Measurements from ENCODE around the gene PFKL. TPM values are rescaled to one million over a fixed set of nuclear protein-coding genes. Genes with fewer than 3 reads are reported as not detected.

The PFKL gene
- total and polyA plus RNA-seq, 2 experiments from 2014 or later = 40.3 to 106 TPM

GRCh38 chr21:44298301-44298700 lies 1.6 kb upstream of the PFKL start:
- Histone ChIP-seq H3K9me2 (ENCODE audit: insufficient read depth) (no peaks in the 10 kb centered on the region), H3K36me3 (ENCODE audit: insufficient read depth) (no peaks in the 10 kb centered on the region), H4K20me1 (replicated peaks; ENCODE audit: insufficient read depth) (no peaks in the 10 kb centered on the region), H3K4me1 (ENCODE audit: insufficient read depth) (no peaks in the 10 kb centered on the region), H3K4me2 (no peak overlapping the region), H3K27me3 (ENCODE audit: insufficient read depth) (peaks cover 10% of the 10 kb centered on the region; the same call in 1 of the 2 replicates), H3K4me3 (no peak overlapping the region), H2AFZ (no peak overlapping the region), H3K27ac (ENCODE audit: low read depth) (no peak overlapping the region), H3K79me2 (replicated peaks; ENCODE audit: insufficient read depth) (0 out of 2 replicates have a peak, but pooled peaks cover 3% of the 10 kb centered on the region), H3F3A (replicated peaks; ENCODE audit: low read depth) (0 out of 2 replicates have a peak, but pooled peaks cover 4% of the 10 kb centered on the region)
- no peak overlapping the region for H3K27ac Mint-ChIP-seq
- no peaks in the 10 kb centered on the region for H3K9me3 Mint-ChIP-seq
- H3K36me3 Mint-ChIP-seq (ENCODE audit: low read depth) = no peaks in the 10 kb centered on the region
- H3K4me3 Mint-ChIP-seq = peak overlapping the region; percentile 30; the same call in 2 of the 3 replicates
- no peak for ATAC-seq
- no peak for TF ChIP-seq ETS1 (IDR thresholded peaks at IDR 0.05)
- TF ChIP-seq, protein P1, sequence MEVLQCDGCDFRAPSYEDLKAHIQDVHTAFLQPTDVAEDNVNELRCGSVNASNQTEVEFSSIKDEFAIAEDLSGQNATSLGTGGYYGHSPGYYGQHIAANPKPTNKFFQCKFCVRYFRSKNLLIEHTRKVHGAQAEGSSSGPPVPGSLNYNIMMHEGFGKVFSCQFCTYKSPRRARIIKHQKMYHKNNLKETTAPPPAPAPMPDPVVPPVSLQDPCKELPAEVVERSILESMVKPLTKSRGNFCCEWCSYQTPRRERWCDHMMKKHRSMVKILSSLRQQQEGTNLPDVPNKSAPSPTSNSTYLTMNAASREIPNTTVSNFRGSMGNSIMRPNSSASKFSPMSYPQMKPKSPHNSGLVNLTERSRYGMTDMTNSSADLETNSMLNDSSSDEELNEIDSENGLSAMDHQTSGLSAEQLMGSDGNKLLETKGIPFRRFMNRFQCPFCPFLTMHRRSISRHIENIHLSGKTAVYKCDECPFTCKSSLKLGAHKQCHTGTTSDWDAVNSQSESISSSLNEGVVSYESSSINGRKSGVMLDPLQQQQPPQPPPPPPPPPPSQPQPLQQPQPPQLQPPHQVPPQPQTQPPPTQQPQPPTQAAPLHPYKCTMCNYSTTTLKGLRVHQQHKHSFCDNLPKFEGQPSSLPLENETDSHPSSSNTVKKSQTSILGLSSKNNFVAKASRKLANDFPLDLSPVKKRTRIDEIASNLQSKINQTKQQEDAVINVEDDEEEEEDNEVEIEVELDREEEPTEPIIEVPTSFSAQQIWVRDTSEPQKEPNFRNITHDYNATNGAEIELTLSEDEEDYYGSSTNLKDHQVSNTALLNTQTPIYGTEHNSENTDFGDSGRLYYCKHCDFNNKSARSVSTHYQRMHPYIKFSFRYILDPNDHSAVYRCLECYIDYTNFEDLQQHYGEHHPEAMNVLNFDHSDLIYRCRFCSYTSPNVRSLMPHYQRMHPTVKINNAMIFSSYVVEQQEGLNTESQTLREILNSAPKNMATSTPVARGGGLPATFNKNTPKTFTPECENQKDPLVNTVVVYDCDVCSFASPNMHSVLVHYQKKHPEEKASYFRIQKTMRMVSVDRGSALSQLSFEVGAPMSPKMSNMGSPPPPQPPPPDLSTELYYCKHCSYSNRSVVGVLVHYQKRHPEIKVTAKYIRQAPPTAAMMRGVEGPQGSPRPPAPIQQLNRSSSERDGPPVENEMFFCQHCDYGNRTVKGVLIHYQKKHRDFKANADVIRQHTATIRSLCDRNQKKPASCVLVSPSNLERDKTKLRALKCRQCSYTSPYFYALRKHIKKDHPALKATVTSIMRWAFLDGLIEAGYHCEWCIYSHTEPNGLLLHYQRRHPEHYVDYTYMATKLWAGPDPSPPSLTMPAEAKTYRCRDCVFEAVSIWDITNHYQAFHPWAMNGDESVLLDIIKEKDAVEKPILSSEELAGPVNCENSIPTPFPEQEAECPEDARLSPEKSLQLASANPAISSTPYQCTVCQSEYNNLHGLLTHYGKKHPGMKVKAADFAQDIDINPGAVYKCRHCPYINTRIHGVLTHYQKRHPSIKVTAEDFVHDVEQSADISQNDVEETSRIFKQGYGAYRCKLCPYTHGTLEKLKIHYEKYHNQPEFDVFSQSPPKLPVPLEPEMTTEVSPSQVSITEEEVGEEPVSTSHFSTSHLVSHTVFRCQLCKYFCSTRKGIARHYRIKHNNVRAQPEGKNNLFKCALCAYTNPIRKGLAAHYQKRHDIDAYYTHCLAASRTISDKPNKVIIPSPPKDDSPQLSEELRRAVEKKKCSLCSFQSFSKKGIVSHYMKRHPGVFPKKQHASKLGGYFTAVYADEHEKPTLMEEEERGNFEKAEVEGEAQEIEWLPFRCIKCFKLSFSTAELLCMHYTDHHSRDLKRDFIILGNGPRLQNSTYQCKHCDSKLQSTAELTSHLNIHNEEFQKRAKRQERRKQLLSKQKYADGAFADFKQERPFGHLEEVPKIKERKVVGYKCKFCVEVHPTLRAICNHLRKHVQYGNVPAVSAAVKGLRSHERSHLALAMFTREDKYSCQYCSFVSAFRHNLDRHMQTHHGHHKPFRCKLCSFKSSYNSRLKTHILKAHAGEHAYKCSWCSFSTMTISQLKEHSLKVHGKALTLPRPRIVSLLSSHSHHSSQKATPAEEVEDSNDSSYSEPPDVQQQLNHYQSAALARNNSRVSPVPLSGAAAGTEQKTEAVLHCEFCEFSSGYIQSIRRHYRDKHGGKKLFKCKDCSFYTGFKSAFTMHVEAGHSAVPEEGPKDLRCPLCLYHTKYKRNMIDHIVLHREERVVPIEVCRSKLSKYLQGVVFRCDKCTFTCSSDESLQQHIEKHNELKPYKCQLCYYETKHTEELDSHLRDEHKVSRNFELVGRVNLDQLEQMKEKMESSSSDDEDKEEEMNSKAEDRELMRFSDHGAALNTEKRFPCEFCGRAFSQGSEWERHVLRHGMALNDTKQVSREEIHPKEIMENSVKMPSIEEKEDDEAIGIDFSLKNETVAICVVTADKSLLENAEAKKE (CRISPR knock-in tag; IDR thresholded peaks at IDR 0.05) = no peak
- no peak for TF ChIP-seq JUNB (IDR thresholded peaks at IDR 0.05; ENCODE audit: unreplicated experiment)
- no peak for TF ChIP-seq NANOG (IDR thresholded peaks at IDR 0.05; ENCODE audit: borderline replicate concordance)
- TF ChIP-seq, protein P2, sequence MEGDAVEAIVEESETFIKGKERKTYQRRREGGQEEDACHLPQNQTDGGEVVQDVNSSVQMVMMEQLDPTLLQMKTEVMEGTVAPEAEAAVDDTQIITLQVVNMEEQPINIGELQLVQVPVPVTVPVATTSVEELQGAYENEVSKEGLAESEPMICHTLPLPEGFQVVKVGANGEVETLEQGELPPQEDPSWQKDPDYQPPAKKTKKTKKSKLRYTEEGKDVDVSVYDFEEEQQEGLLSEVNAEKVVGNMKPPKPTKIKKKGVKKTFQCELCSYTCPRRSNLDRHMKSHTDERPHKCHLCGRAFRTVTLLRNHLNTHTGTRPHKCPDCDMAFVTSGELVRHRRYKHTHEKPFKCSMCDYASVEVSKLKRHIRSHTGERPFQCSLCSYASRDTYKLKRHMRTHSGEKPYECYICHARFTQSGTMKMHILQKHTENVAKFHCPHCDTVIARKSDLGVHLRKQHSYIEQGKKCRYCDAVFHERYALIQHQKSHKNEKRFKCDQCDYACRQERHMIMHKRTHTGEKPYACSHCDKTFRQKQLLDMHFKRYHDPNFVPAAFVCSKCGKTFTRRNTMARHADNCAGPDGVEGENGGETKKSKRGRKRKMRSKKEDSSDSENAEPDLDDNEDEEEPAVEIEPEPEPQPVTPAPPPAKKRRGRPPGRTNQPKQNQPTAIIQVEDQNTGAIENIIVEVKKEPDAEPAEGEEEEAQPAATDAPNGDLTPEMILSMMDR (conservative IDR thresholded peaks at IDR 0.05; ENCODE audit: low read depth in 2 of 2) = no peak
- TF ChIP-seq, protein P3, sequence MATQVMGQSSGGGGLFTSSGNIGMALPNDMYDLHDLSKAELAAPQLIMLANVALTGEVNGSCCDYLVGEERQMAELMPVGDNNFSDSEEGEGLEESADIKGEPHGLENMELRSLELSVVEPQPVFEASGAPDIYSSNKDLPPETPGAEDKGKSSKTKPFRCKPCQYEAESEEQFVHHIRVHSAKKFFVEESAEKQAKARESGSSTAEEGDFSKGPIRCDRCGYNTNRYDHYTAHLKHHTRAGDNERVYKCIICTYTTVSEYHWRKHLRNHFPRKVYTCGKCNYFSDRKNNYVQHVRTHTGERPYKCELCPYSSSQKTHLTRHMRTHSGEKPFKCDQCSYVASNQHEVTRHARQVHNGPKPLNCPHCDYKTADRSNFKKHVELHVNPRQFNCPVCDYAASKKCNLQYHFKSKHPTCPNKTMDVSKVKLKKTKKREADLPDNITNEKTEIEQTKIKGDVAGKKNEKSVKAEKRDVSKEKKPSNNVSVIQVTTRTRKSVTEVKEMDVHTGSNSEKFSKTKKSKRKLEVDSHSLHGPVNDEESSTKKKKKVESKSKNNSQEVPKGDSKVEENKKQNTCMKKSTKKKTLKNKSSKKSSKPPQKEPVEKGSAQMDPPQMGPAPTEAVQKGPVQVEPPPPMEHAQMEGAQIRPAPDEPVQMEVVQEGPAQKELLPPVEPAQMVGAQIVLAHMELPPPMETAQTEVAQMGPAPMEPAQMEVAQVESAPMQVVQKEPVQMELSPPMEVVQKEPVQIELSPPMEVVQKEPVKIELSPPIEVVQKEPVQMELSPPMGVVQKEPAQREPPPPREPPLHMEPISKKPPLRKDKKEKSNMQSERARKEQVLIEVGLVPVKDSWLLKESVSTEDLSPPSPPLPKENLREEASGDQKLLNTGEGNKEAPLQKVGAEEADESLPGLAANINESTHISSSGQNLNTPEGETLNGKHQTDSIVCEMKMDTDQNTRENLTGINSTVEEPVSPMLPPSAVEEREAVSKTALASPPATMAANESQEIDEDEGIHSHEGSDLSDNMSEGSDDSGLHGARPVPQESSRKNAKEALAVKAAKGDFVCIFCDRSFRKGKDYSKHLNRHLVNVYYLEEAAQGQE (IDR thresholded peaks at IDR 0.05; ENCODE audit: unreplicated experiment) = no peak
- no peak for TF ChIP-seq ZNF331 (CRISPR knock-in tag; IDR thresholded peaks at IDR 0.05; ENCODE audit: low read depth)
- TF ChIP-seq STAT1 (IDR thresholded peaks at IDR 0.05; ENCODE audit: unreplicated experiment) = no peak
- no peak for DNase-seq (ENCODE audit: low spot score)
- peaks cover 10% of the 10 kb centered on the region for H3K27me3 Mint-ChIP-seq (ENCODE audit: insufficient read depth, low read depth, poor library complexity)
- peaks cover 4% of the 10 kb centered on the region; the same call in 2 of the 3 replicates for H3K4me1 Mint-ChIP-seq
